GM19467 (cell line): ENCODE measurements around the gene RPS19.
"Not testable (repeated sequence)": the region's sequence is repeated elsewhere in the genome, so short reads cannot be mapped to it uniquely, and the experiment has no call there.

Experiments used
- ATAC-seq: cut with Tn5 transposase; IDR thresholded peaks from one replicate; pipeline ENCODE4 v1.9.1; 2021; ENCODE audit warnings: mild to moderate bottlenecking, moderate library complexity; ENCODE audit not compliant: unreplicated experiment

Gene RPS19

GRCh38 chr19:41912899-41913537, 53.0 kb downstream of the RPS19 start:
- ATAC-seq = no peak

GRCh38 chr19:41913538-41914423, 53.7 kb downstream of the RPS19 start:
- ATAC-seq = no peak

GRCh38 chr19:41914424-41914834, 54.4 kb downstream of the RPS19 start:
- not testable (repeated sequence) for ATAC-seq

- ATAC-seq = no peak
These were observed 55.1 kb downstream of the RPS19 start for GRCh38 chr19:41915021-41915775.

- no peak for ATAC-seq
These were observed 55.8 kb downstream of the RPS19 start for GRCh38 chr19:41915776-41916414.

GRCh38 chr19:41917676-41918075, 57.6 kb downstream of the RPS19 start:
- no peak for ATAC-seq

- no peak for ATAC-seq
These were observed 58.0 kb downstream of the RPS19 start for GRCh38 chr19:41918095-41918494.

- no peak for ATAC-seq
These were observed 58.7 kb downstream of the RPS19 start for GRCh38 chr19:41918653-41919244.

GRCh38 chr19:41919948-41920712, 60.1 kb downstream of the RPS19 start:
- no peak for ATAC-seq

GRCh38 chr19:41920882-41921576, 61.0 kb downstream of the RPS19 start:
- ATAC-seq = no peak

- no peak for ATAC-seq
These were observed 61.8 kb downstream of the RPS19 start for GRCh38 chr19:41921577-41922576.
